Testis (tissue), 2 donors: Measurements from ENCODE around the gene DHRS3.

Experiments used
- POLR2A ChIP-seq: fragments of 450-650 bp; IDR thresholded peaks from one replicate; pipeline ENCODE4 v1.6.1; 2017; ENCODE audit warnings: antibody characterized with exemption, mild to moderate bottlenecking, moderate library complexity
- TF ChIP-seq, protein P1 (sequence below), 3 experiments: fragments of 450-650 bp in 2 of 3; fragments of 200-600 bp in 1 of 3; sonication (generic) in 1 of 3; IDR thresholded peaks; one replicate each; pipeline ENCODE4 v1.5.1; 2016 to 2019; ENCODE audit warnings: antibody characterized with exemption in 3 of 3, mild to moderate bottlenecking in 2 of 3, moderate library complexity in 1 of 3

DNA sequence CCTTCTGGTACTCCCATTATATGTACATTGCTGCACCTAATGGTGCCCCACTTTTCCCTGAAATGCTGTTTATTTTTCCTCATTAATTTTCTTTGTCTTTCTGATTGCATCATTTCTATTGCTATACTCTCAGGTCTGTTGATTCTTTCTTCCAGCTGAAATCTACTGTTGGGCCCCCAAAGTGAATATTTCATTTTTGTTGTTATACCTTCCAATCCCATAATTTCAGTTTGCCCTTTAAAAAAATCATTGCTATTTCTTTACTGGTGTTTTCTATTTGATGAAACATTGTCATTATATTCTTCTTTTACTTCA lies 22.9 kb upstream of the DHRS3 start:
- TF ChIP-seq, protein P1, sequence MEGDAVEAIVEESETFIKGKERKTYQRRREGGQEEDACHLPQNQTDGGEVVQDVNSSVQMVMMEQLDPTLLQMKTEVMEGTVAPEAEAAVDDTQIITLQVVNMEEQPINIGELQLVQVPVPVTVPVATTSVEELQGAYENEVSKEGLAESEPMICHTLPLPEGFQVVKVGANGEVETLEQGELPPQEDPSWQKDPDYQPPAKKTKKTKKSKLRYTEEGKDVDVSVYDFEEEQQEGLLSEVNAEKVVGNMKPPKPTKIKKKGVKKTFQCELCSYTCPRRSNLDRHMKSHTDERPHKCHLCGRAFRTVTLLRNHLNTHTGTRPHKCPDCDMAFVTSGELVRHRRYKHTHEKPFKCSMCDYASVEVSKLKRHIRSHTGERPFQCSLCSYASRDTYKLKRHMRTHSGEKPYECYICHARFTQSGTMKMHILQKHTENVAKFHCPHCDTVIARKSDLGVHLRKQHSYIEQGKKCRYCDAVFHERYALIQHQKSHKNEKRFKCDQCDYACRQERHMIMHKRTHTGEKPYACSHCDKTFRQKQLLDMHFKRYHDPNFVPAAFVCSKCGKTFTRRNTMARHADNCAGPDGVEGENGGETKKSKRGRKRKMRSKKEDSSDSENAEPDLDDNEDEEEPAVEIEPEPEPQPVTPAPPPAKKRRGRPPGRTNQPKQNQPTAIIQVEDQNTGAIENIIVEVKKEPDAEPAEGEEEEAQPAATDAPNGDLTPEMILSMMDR (IDR thresholded peaks at IDR 0.05): no peak
- TF ChIP-seq POLR2A: no peak
